Measurements from ENCODE around the gene GABRG3.

Gene GABRG3

GRCh38 chr15:27235681-27236080 lies 264.7 kb downstream of the GABRG3 start:
- ATAC-seq: no peak

DNA sequence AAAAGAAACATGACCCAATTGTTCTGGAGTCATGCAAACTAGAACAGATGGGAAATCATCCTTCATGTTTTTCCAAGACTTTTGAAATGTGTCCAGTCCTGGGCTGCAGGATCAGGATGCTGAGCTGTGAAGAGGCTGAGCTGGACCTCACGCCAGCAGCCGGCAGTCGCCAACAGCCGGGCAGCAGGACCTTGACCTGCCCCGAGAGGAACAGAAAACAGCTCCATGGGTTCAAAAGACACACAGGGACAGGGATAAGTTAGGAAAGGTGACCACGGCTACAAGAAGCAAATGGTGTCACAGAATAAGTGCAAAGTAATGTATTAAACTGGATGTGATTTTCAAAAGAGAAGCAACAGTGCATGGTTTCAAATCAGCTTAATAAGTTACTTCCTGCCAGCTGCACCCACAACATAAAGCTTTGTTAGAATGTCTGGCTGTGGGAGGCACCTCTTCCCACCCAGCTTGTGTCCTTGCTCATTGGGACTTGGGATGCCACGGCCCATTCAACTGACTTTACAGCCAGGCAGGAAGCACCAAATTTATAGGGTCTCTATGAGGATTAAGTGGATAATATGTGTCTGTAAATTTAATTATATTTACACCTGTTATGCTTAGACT lies 266.4 kb downstream of the GABRG3 start:
- TF ChIP-seq BACH2 (CRISPR knock-in tag; IDR thresholded peaks at IDR 0.05; ENCODE audit: borderline replicate concordance) (no peak), CREB5 (CRISPR knock-in tag; IDR thresholded peaks at IDR 0.05; ENCODE audit: low read depth) (no peak), ARNTL (CRISPR knock-in tag; IDR thresholded peaks at IDR 0.05; ENCODE audit: borderline replicate concordance, low read depth) (no peak), CSRNP3 (CRISPR knock-in tag; IDR thresholded peaks at IDR 0.05) (no peak), GLIS3 (CRISPR knock-in tag; IDR thresholded peaks at IDR 0.05) (no peak), ZC3H10 (CRISPR knock-in tag; IDR thresholded peaks at IDR 0.05) (no peak), ZNF70 (CRISPR knock-in tag; IDR thresholded peaks at IDR 0.05) (no peak), PPARA (CRISPR knock-in tag; IDR thresholded peaks at IDR 0.05; ENCODE audit: borderline replicate concordance) (no peak)
- TF ChIP-seq, protein P1, sequence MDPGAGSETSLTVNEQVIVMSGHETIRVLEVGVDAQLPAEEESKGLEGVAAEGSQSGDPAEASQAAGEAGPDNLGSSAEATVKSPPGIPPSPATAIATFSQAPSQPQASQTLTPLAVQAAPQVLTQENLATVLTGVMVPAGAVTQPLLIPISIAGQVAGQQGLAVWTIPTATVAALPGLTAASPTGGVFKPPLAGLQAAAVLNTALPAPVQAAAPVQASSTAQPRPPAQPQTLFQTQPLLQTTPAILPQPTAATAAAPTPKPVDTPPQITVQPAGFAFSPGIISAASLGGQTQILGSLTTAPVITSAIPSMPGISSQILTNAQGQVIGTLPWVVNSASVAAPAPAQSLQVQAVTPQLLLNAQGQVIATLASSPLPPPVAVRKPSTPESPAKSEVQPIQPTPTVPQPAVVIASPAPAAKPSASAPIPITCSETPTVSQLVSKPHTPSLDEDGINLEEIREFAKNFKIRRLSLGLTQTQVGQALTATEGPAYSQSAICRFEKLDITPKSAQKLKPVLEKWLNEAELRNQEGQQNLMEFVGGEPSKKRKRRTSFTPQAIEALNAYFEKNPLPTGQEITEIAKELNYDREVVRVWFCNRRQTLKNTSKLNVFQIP (CRISPR knock-in tag; IDR thresholded peaks at IDR 0.05; ENCODE audit: borderline replicate concordance, low read depth): no peak

More at GRCh38 chr15:27235681-27236080, 264.7 kb downstream of the GABRG3 start:
- TF ChIP-seq CREB5 (CRISPR knock-in tag; IDR thresholded peaks at IDR 0.05; ENCODE audit: low read depth) (no peak), TSHZ2 (CRISPR knock-in tag; IDR thresholded peaks at IDR 0.05) (no peak), TCF4 (CRISPR knock-in tag; IDR thresholded peaks at IDR 0.05; ENCODE audit: borderline replicate concordance) (no peak), ZFP30 (CRISPR knock-in tag; IDR thresholded peaks at IDR 0.05) (no peak), CSDC2 (CRISPR knock-in tag; IDR thresholded peaks at IDR 0.05) (no peak), TOX (CRISPR knock-in tag; IDR thresholded peaks at IDR 0.05; ENCODE audit: borderline replicate concordance) (no peak), ZNF70 (CRISPR knock-in tag; IDR thresholded peaks at IDR 0.05) (no peak), RARB (CRISPR knock-in tag; IDR thresholded peaks at IDR 0.05) (no peak), ZNF8 (CRISPR knock-in tag; IDR thresholded peaks at IDR 0.05) (no peak)
- TF ChIP-seq, protein P1 (CRISPR knock-in tag; IDR thresholded peaks at IDR 0.05; ENCODE audit: borderline replicate concordance, low read depth): no peak

GRCh38 chr15:27238209-27238608 lies 267.2 kb downstream of the GABRG3 start:
- ATAC-seq: no peak
- no peak for TF ChIP-seq ZNF70 (CRISPR knock-in tag; IDR thresholded peaks at IDR 0.05)
- TF ChIP-seq ZFP30 (CRISPR knock-in tag; IDR thresholded peaks at IDR 0.05): no peak
- TF ChIP-seq ESRRG (CRISPR knock-in tag; IDR thresholded peaks at IDR 0.05): no peak
- no peak for TF ChIP-seq ZNF8 (CRISPR knock-in tag; IDR thresholded peaks at IDR 0.05)
- no peak for TF ChIP-seq ARNTL (CRISPR knock-in tag; IDR thresholded peaks at IDR 0.05; ENCODE audit: borderline replicate concordance, low read depth)
- TF ChIP-seq OSR1 (CRISPR knock-in tag; IDR thresholded peaks at IDR 0.05): no peak
- TF ChIP-seq, protein P1 (CRISPR knock-in tag; IDR thresholded peaks at IDR 0.05; ENCODE audit: borderline replicate concordance, low read depth): no peak
- no peak for TF ChIP-seq TCF4 (CRISPR knock-in tag; IDR thresholded peaks at IDR 0.05; ENCODE audit: borderline replicate concordance)
- no peak for TF ChIP-seq PATZ1 (CRISPR knock-in tag; IDR thresholded peaks at IDR 0.05; ENCODE audit: borderline replicate concordance)
- TF ChIP-seq TOX (CRISPR knock-in tag; IDR thresholded peaks at IDR 0.05; ENCODE audit: borderline replicate concordance): no peak
- no peak for TF ChIP-seq BACH2 (CRISPR knock-in tag; IDR thresholded peaks at IDR 0.05; ENCODE audit: borderline replicate concordance)
- TF ChIP-seq ZFP3 (CRISPR knock-in tag; IDR thresholded peaks at IDR 0.05): no peak
- no peak for TF ChIP-seq CSRNP3 (CRISPR knock-in tag; IDR thresholded peaks at IDR 0.05)

More for the DNA sequence above, 266.4 kb downstream of the GABRG3 start:
- no peak for ATAC-seq

Measured in SK-N-SH treated with all-trans-retinoic acid at 6 μM for 48 hours (cell line).